Measurements from ENCODE around the gene MYO1D. TPM values are rescaled to one million over a fixed set of nuclear protein-coding genes. Genes with fewer than 3 reads are reported as not detected.

Gene MYO1D
- total RNA-seq, 1 donor from 2014 or later = 27.7 TPM

GRCh38 chr17:32880671-32881453, 3.9 kb upstream of the MYO1D start:
- no peak for DNase-seq
- no peak for ATAC-seq (ENCODE audit: low read depth)
- ChIA-PET CTCF (interaction anchor here (0.8 to 1.0 kb wide), 2 partner anchors 29 to 98 kb away, joined by 3 read pairs; no protein-coding TSS in a partner anchor), POLR2A (no interaction called here)
- H3K36me3 Mint-ChIP-seq (ENCODE audit: low read depth) = peaks cover 2% of the 10 kb centered on the region
- no peaks in the 10 kb centered on the region for H3K9me3 Mint-ChIP-seq
- H3K27me3 Mint-ChIP-seq = peaks cover 6% of the 10 kb centered on the region
- no peak overlapping the region for H3K4me3 Mint-ChIP-seq
- intact Hi-C loops (cut with micrococcal nuclease) = no loop called here
- TF ChIP-seq, protein P1, sequence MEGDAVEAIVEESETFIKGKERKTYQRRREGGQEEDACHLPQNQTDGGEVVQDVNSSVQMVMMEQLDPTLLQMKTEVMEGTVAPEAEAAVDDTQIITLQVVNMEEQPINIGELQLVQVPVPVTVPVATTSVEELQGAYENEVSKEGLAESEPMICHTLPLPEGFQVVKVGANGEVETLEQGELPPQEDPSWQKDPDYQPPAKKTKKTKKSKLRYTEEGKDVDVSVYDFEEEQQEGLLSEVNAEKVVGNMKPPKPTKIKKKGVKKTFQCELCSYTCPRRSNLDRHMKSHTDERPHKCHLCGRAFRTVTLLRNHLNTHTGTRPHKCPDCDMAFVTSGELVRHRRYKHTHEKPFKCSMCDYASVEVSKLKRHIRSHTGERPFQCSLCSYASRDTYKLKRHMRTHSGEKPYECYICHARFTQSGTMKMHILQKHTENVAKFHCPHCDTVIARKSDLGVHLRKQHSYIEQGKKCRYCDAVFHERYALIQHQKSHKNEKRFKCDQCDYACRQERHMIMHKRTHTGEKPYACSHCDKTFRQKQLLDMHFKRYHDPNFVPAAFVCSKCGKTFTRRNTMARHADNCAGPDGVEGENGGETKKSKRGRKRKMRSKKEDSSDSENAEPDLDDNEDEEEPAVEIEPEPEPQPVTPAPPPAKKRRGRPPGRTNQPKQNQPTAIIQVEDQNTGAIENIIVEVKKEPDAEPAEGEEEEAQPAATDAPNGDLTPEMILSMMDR (IDR thresholded peaks at IDR 0.05) = no peak
- no peak overlapping the region for H3K27ac Mint-ChIP-seq
- H3K4me1 Mint-ChIP-seq = peaks cover 9% of the 10 kb centered on the region

GRCh38 chr17:32879134-32879533, 2.2 kb upstream of the MYO1D start:
- Mint-ChIP-seq H3K27me3 (peaks cover 4% of the 10 kb centered on the region), H3K36me3 (ENCODE audit: low read depth) (peaks cover 2% of the 10 kb centered on the region), H3K27ac (no peak overlapping the region), H3K4me1 (peaks cover 13% of the 10 kb centered on the region), H3K9me3 (no peaks in the 10 kb centered on the region), H3K4me3 (no peak overlapping the region)
- no peak for DNase-seq
- TF ChIP-seq, protein P1 (IDR thresholded peaks at IDR 0.05) = no peak
- POLR2A ChIA-PET = no interaction called here
- no peak for ATAC-seq (ENCODE audit: low read depth)
- CTCF ChIA-PET = interaction anchor here (4.2 kb wide), 1 partner anchor 98 kb away, joined by 128 read pairs; no protein-coding TSS in a partner anchor
- intact Hi-C loops (cut with micrococcal nuclease) = no loop called here

GRCh38 chr17:32878211-32878610, 1.3 kb upstream of the MYO1D start:
- ChIA-PET CTCF (interaction anchor here (1.9 to 4.2 kb wide), 6 partner anchors 32 to 97 kb away, joined by 10 to 128 read pairs (median 29); no protein-coding TSS in a partner anchor), POLR2A (interaction anchor here (3.0 kb wide), 1 partner anchor 49 kb away, joined by 48 read pairs; no protein-coding TSS in a partner anchor)
- intact Hi-C loops (cut with micrococcal nuclease) = no loop called here
- TF ChIP-seq, protein P1 (IDR thresholded peaks at IDR 0.05) = no peak
- Mint-ChIP-seq H3K4me3 (no peak overlapping the region), H3K36me3 (ENCODE audit: low read depth) (peaks cover 2% of the 10 kb centered on the region), H3K9me3 (no peaks in the 10 kb centered on the region), H3K27me3 (peaks cover under 1% of the 10 kb centered on the region), H3K4me1 (peaks cover 13% of the 10 kb centered on the region), H3K27ac (no peak overlapping the region)
- DNase-seq (no peak), ATAC-seq (ENCODE audit: low read depth) (no peak)

DNA sequence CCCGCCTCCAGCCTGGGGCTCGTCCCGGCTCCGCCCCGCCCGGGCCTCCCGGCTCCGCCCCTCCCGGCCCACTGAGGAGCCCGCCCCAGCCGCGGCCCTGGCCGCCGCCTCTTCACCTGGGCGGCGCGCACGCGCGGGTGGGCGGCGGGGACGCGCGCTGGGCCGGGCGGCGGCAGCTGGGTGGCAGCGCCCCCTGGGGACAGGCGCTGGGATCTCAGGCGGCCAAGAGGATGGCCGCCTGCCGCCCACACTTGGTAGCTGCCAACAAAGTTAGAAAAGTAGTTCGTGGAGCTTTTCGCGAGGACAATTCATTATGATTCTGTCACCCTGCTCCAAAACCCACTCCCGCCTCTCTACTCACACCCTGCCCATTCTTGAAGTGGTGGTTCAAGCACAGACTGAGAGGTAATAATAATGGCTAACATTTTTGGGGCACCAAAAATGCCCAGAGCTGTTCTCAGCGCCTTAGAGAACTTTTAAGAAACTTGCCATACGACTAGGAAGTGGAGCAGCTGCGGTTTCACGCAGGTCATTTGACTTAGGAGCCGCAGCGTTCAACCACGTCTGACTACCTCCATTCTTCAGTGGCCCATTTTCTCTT, 340 bp upstream of the MYO1D start:
- Mint-ChIP-seq H3K27ac (peak overlapping the region; percentile 93), H3K9me3 (no peaks in the 10 kb centered on the region), H3K4me1 (peaks cover 13% of the 10 kb centered on the region), H3K4me3 (peak overlapping the region; percentile 84), H3K27me3 (no peaks in the 10 kb centered on the region), H3K36me3 (ENCODE audit: low read depth) (peaks cover 2% of the 10 kb centered on the region)
- peak; percentile 94 for ATAC-seq (ENCODE audit: low read depth)
- peak; percentile 97 for DNase-seq
- TF ChIP-seq, protein P1 (IDR thresholded peaks at IDR 0.05) = no peak
- intact Hi-C loops (cut with micrococcal nuclease) = loop anchor here (1.0 to 2.0 kb wide), 5 partner anchors 33 to 433 kb away; partner anchors contain the start of gene PSMD11
- POLR2A ChIA-PET = interaction anchor here (0.7 to 3.0 kb wide), 10 partner anchors 32 to 415 kb away, joined by 3 to 48 read pairs (median 6); partner anchors contain the start of genes CDK5R1 and TMEM98
- CTCF ChIA-PET = interaction anchor here (0.7 to 4.2 kb wide), 31 partner anchors 9 to 415 kb away, joined by 3 to 128 read pairs (median 6); no protein-coding TSS in a partner anchor

Data from activated B cell treated with CpG ODN at 0.5 μM for 24 hours (primary cell).